Upper lobe of right lung (tissue), 1 donor: ENCODE results near the gene TXNL1. TPM values are rescaled to one million over a fixed set of nuclear protein-coding genes. Genes with fewer than 3 reads are reported as not detected.

Experiments used
- ATAC-seq: fragments of 200-7000 bp; cut with Tn5 transposase; one replicate; pipeline ENCODE4 v1.9.1; 2020; ENCODE audit warnings: mild to moderate bottlenecking, moderate library complexity
- DNase-seq: peaks from one replicate; pipeline ENCODE4 v3.0.0-alpha.2; 2020
- H3K27ac ChIP-seq: fragments of 200-600 bp; one replicate; pipeline ENCODE4 v1.8.0; 2022
- H3K27me3 ChIP-seq: fragments of 200-600 bp; one replicate; pipeline ENCODE4 v1.8.0; 2022; ENCODE audit warnings: mild to moderate bottlenecking
- H3K36me3 ChIP-seq: fragments of 200-600 bp; one replicate; pipeline ENCODE4 v1.8.0; 2022
- H3K4me1 ChIP-seq: fragments of 200-600 bp; one replicate; pipeline ENCODE4 v1.8.0; 2022
- H3K4me3 ChIP-seq: fragments of 200-600 bp; one replicate; pipeline ENCODE4 v1.8.0; 2022; ENCODE audit warnings: mild to moderate bottlenecking
- H3K9me3 ChIP-seq: fragments of 200-600 bp; one replicate; pipeline ENCODE4 v1.8.0; 2022
- intact Hi-C: fragments of 100-400 bp; cut with DNase I; formaldehyde crosslinking; loops from one replicate; pipeline ENCODE4 v1.11.0; 2022
- long read RNA-seq: library from polyadenylated mRNA; unstranded; transcript quantifications from one replicate; pipeline ENCODE4 v2.0.0, GENCODE V29; 2021
- total RNA-seq: library from RNA; stranded (reverse); fragmentation: NEBNext Ultra II Directional; extraction: Animal tissue kit (Norgen Biotek cat#: 25700); gene quantifications from one replicate; pipeline ENCODE4 v1.2.1, GENCODE V29; 2021
- TF ChIP-seq, protein P1 (sequence below): fragments of 200-600 bp; IDR thresholded peaks from one replicate; pipeline ENCODE4 v1.8.0; 2022; ENCODE audit warnings: antibody characterized with exemption
- donor health status: DM: no; HTN: yes; CAD: no; lungs with severe emphysema.

Gene TXNL1
- total RNA-seq, result 56.4 TPM
- long read RNA-seq, full-length matches to known transcripts, result 84 of 94 reads
- long read RNA-seq, partial matches to known transcripts, result 3 of 94 reads
- long read RNA-seq, other reads (novel, unspliced or antisense), result 7 of 94 reads

DNA sequence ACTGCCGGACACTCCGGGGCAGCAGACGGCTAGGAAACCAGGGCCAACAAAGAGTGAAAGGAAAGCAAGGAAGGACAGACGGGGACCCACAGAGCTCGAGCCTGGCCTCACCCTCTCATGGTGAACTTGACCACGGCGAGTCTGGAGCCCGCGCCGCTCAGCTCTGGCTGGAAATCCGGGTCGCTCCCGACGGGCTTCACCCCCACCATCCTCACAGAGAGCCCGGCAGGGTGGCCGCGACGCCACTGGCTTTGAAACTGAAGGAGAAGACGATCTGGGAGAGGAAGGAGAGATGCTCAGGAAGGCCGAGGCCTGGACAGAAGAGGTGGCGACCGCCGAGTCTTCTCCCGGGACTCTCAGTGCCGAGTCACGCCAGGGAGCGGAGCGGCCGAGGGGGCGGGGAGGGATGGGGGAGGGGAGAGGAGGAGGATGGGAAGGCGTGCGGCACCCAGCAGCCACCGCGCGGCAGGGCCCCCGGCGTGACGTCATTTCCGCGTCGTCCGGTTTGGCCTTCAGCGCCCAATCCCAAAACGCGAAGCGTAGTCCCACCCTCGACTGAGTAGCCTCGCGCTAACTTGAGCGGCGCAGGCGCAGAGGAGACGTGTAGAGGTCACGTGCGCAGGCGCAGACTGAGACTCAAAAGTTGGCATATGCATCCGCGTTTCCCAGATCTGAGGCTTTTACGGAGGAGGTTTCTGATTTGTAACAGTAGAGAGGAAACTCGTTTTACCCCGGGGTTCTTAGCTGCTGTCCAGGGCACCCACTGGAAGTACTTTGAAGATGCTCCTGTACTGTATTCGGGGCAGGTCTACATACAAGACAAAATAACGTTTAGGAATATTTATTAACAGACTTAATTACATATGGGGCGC is at the start of gene TXNL1:
TSS of gene TXNL1 (minus strand) at position 361 of the 872 bp plus-strand sequence. CDS start at position 209, 152 bp downstream.
- peak; percentile 99 for ATAC-seq
- Histone ChIP-seq H3K27ac (peak within 1 kb of the TSS; percentile 97), H3K9me3 (no peaks in the 10 kb centered on the region), H3K4me1 (peaks cover 22% of the 10 kb centered on the region), H3K36me3 (no peaks in the 10 kb centered on the region), H3K27me3 (no peaks in the 10 kb centered on the region), H3K4me3 (peak within 1 kb of the TSS; percentile 91)
- intact Hi-C loops, result no loop called here
- DNase-seq, result peak; percentile 100
- TF ChIP-seq, protein P1, sequence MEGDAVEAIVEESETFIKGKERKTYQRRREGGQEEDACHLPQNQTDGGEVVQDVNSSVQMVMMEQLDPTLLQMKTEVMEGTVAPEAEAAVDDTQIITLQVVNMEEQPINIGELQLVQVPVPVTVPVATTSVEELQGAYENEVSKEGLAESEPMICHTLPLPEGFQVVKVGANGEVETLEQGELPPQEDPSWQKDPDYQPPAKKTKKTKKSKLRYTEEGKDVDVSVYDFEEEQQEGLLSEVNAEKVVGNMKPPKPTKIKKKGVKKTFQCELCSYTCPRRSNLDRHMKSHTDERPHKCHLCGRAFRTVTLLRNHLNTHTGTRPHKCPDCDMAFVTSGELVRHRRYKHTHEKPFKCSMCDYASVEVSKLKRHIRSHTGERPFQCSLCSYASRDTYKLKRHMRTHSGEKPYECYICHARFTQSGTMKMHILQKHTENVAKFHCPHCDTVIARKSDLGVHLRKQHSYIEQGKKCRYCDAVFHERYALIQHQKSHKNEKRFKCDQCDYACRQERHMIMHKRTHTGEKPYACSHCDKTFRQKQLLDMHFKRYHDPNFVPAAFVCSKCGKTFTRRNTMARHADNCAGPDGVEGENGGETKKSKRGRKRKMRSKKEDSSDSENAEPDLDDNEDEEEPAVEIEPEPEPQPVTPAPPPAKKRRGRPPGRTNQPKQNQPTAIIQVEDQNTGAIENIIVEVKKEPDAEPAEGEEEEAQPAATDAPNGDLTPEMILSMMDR, result no peak

DNA sequence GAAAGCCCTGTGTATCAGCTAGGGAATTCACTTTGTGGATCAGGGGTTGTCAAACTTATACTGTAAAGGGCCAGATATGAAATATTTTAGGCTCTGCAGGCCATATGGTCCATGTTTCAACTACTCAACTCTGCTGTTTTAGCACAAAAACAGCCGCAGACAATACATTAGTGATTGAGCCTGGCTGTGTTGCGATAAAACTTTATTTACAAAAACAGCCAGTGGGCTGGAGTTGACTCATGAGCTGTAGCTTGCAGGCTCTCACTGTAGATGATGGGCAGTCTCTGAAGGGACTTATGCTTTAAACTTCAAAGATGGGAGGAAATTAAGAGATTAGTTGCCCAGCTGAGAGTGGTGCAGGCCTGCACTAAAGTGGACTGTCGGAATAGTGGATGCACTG is 45.9 kb upstream of the TXNL1 start:
- Histone ChIP-seq H3K9me3 (no peaks in the 10 kb centered on the region), H3K36me3 (peaks cover 50% of the 10 kb centered on the region), H3K4me3 (no peak overlapping the region), H3K27me3 (no peaks in the 10 kb centered on the region), H3K27ac (no peak overlapping the region), H3K4me1 (no peaks in the 10 kb centered on the region)
- ATAC-seq, result no peak
- DNase-seq, result no peak
- intact Hi-C loops, result no loop called here
- TF ChIP-seq, protein P1, result no peak

DNA sequence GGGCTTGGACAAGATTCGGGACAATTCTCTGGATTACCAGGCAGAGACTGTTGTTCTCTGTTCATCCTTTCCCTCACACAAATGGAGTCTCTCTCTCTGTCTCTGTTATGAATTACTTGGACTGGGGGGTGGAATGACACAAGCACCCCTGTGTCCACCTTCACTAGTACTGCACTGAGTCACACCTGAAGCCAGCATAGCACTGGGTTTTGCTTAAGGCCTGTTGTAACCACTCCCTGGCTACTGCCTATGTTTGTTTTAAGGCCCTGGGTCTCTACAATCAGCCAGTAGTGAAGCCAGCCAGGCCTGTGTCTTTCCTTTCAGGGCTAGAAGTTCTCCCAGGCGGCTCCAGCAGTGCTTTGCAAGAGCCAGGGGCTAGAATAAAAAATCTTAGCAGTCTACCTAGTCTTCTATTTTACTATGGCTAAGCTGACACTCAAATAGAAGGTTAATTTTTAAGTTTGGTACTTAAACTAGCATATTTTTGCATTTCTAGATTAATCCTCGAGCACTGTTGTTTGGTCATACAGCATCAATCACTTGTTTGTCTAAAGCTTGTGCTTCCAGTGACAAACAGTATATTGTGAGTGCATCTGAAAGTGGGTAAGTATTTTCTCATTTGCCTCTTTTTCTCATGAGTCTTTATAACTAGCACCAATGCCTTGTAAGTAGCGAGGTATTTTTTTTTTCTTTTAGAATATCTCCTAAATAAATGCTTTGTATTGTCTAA is 40.6 kb upstream of the TXNL1 start:
- peaks cover 21% of the 10 kb centered on the region for H3K36me3 ChIP-seq
- TF ChIP-seq, protein P1, result no peak
- no peaks in the 10 kb centered on the region for H3K27me3 ChIP-seq
- H3K4me3 ChIP-seq, result no peak overlapping the region
- intact Hi-C loops, result no loop called here
- H3K9me3 ChIP-seq, result no peaks in the 10 kb centered on the region
- no peak for ATAC-seq
- no peaks in the 10 kb centered on the region for H3K4me1 ChIP-seq
- no peak for DNase-seq
- H3K27ac ChIP-seq, result no peak overlapping the region

DNA sequence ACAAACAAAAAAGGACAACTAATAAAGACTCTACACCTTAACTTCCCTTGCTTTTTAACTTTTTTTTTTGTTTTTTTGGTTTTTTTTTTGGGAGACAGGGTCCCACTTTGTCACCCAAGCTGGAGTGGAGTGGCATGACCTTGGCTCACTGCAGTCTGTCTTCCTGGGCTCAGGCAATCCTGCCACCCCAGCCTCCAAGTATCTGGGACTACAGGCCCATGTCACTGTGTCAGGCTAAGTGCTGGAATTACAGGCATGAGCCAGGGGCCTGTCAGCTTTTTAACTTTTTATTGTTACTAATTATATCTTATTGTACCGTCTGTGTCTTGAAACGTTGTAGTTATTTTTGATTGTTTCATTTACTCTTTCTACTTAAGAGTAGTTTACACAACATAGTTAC is 38.2 kb upstream of the TXNL1 start:
- TF ChIP-seq, protein P1, result no peak
- Histone ChIP-seq H3K27me3 (no peaks in the 10 kb centered on the region), H3K36me3 (peaks cover 16% of the 10 kb centered on the region), H3K4me3 (no peak overlapping the region), H3K9me3 (no peaks in the 10 kb centered on the region), H3K4me1 (no peaks in the 10 kb centered on the region), H3K27ac (no peak overlapping the region)
- DNase-seq (no peak), ATAC-seq (no peak)
- intact Hi-C loops, result no loop called here

DNA sequence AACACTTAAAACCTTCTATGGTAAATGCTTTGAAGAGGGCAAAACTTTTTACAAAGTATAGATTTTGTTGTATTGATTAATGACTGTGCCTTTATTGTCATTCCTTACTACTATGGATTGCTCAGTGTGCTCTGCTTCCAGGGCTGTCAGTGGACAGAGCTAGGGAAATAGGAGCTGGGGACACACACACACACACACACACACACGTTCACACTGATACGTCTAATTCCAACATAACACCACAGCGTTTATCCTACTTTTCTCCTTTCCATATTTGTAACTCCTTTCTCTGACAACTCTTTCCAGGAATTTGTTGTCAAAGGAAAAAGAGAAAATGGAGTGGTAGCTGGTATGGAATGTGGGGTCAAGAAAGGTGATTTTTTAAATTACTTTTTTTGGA is 34.6 kb upstream of the TXNL1 start:
- Histone ChIP-seq H3K4me1 (no peaks in the 10 kb centered on the region), H3K9me3 (no peaks in the 10 kb centered on the region), H3K27me3 (no peaks in the 10 kb centered on the region), H3K36me3 (peaks cover 8% of the 10 kb centered on the region), H3K27ac (no peak overlapping the region), H3K4me3 (no peak overlapping the region)
- no peak for ATAC-seq
- intact Hi-C loops, result no loop called here
- DNase-seq, result no peak
- TF ChIP-seq, protein P1, result no peak
